Measurements from ENCODE around the gene CFAP54.

DNA sequence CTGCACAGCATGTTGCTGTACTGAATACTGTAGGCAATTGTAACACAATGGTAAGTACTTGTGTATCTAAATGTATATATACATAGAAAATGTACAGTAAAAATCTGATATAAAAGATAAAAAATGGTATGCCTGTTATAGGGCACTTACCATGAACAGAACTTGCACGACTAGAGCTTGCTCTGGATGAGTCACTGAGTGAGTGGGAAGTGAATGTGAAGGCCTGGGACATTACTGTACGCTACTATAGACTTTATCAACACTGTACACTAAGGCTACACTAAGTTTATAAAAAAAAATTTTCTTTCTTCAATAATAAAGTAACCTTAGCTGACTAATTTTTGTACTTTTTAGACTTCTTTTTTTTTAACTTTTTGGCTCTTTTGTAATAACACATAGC, 393.5 kb downstream of the CFAP54 start:
- TF ChIP-seq, protein P1, sequence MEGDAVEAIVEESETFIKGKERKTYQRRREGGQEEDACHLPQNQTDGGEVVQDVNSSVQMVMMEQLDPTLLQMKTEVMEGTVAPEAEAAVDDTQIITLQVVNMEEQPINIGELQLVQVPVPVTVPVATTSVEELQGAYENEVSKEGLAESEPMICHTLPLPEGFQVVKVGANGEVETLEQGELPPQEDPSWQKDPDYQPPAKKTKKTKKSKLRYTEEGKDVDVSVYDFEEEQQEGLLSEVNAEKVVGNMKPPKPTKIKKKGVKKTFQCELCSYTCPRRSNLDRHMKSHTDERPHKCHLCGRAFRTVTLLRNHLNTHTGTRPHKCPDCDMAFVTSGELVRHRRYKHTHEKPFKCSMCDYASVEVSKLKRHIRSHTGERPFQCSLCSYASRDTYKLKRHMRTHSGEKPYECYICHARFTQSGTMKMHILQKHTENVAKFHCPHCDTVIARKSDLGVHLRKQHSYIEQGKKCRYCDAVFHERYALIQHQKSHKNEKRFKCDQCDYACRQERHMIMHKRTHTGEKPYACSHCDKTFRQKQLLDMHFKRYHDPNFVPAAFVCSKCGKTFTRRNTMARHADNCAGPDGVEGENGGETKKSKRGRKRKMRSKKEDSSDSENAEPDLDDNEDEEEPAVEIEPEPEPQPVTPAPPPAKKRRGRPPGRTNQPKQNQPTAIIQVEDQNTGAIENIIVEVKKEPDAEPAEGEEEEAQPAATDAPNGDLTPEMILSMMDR (IDR thresholded peaks at IDR 0.05) = no peak
- TF ChIP-seq POLR2AphosphoS5 (IDR thresholded peaks at IDR 0.05; ENCODE audit: low read depth, low read length) (no peak), SIN3A (IDR thresholded peaks at IDR 0.05; ENCODE audit: borderline replicate concordance, insufficient read depth, low read depth, low read length) (no peak)
